ENCODE results near the gene DNAH8. TPM values are rescaled to one million over a fixed set of nuclear protein-coding genes. Genes with fewer than 3 reads are reported as not detected.

The DNAH8 gene
- polyA plus RNA-seq, 3 donors: not detected

GRCh38 chr6:38678178-38678760 is 36.8 kb upstream of the DNAH8 start:
- intact Hi-C loops (cut with micrococcal nuclease): no loop called here
- H3K4me2 ChIP-seq (replicated peaks; ENCODE audit: extremely low read depth, low read length, poor library complexity, severe bottlenecking): no peak overlapping the region
- H3K27me3 ChIP-seq (ENCODE audit: control insufficient read depth in 2 of 2, insufficient read depth in 2 of 2, low read length in 2 of 2): no peaks in the 10 kb centered on the region
- H3K4me3 Mint-ChIP-seq: no peak overlapping the region
- no peaks in the 10 kb centered on the region for H4K20me1 ChIP-seq (ENCODE audit: insufficient read depth, low read length)
- H3K4me3 ChIP-seq (replicated peaks in 1 of 3; ENCODE audit: low read depth in 2 of 3, low read length in 3 of 3): no peak overlapping the region
- H3K27me3 Mint-ChIP-seq (ENCODE audit: low read depth in 3 of 3): peaks cover 0 to 1% (median 1%) of the 10 kb centered on the region in 3 donors
- H3K9me3 ChIP-seq (replicated peaks in 1 of 2; ENCODE audit: control insufficient read depth in 1 of 2, insufficient read depth in 1 of 2, low read length in 2 of 2): peaks cover 0 to 2% of the 10 kb centered on the region in 2 donors
- peaks cover 3 to 24% of the 10 kb centered on the region in 2 donors for H3K36me3 ChIP-seq (replicated peaks in 1 of 2; ENCODE audit: control insufficient read depth in 1 of 2, insufficient read depth in 2 of 2, low read length in 2 of 2)
- H3K27ac Mint-ChIP-seq: peak overlapping the region in 4 of 7 donors; percentile 1 to 25 (median 19)
- H3K36me3 Mint-ChIP-seq: peaks cover 39 to 44% of the 10 kb centered on the region in 2 donors
- H3K4me1 ChIP-seq (ENCODE audit: control insufficient read depth in 1 of 2, insufficient read depth in 2 of 2, low read length in 2 of 2): peaks cover 10 to 16% of the 10 kb centered on the region in 2 donors
- H3K79me2 ChIP-seq (ENCODE audit: insufficient read depth, low read length): no peaks in the 10 kb centered on the region
- whole genome bisulfite sequencing (ENCODE audit: insufficient coverage): 90% methylated on average over 4 of the region's 7 CpGs
- H2AFZ ChIP-seq (ENCODE audit: insufficient read depth, low read depth, low read length, poor library complexity, severe bottlenecking): no peak overlapping the region
- DNase-seq: no peak
- TF ChIP-seq, protein P1, sequence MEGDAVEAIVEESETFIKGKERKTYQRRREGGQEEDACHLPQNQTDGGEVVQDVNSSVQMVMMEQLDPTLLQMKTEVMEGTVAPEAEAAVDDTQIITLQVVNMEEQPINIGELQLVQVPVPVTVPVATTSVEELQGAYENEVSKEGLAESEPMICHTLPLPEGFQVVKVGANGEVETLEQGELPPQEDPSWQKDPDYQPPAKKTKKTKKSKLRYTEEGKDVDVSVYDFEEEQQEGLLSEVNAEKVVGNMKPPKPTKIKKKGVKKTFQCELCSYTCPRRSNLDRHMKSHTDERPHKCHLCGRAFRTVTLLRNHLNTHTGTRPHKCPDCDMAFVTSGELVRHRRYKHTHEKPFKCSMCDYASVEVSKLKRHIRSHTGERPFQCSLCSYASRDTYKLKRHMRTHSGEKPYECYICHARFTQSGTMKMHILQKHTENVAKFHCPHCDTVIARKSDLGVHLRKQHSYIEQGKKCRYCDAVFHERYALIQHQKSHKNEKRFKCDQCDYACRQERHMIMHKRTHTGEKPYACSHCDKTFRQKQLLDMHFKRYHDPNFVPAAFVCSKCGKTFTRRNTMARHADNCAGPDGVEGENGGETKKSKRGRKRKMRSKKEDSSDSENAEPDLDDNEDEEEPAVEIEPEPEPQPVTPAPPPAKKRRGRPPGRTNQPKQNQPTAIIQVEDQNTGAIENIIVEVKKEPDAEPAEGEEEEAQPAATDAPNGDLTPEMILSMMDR (IDR thresholded peaks at IDR 0.05): no peak
- no peak overlapping the region for H3K9ac ChIP-seq (ENCODE audit: insufficient read depth, low read length, poor library complexity, severe bottlenecking)
- peaks cover 35% of the 10 kb centered on the region for H3K4me1 Mint-ChIP-seq
- no peak overlapping the region for H3K27ac ChIP-seq (ENCODE audit: low read depth in 1 of 2, low read length in 2 of 2)
- H3K9me3 Mint-ChIP-seq: peaks cover 0 to 6% (median 0%) of the 10 kb centered on the region in 7 donors

DNA sequence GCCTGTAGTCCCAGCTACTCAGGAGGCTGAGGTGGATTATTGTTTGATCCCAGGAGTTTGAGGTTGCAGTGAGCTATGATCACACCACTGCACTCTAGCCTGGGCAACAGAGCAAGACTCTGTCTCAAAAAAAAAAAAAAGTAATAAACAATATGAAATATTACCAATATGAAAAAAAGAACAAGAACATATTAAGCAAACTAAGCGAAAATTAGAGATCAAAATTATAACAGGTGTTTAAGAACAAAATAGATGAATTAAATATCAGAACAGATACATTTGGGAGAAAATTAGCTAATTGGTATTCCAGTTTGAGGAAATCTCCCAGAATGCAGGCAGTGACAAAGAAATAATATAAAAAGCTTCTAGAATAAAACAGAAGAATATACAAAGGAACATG is 35.4 kb upstream of the DNAH8 start:
- H3K79me2 ChIP-seq (ENCODE audit: insufficient read depth, low read length): no peaks in the 10 kb centered on the region
- WGBS (ENCODE audit: insufficient coverage): no CpG with 5 or more reads among the region's 1 CpG
- H3K4me3 Mint-ChIP-seq: no peak overlapping the region
- peaks cover 27% of the 10 kb centered on the region for H3K4me1 Mint-ChIP-seq
- H3K4me1 ChIP-seq (ENCODE audit: control insufficient read depth in 1 of 2, insufficient read depth in 2 of 2, low read length in 2 of 2): peaks cover 3 to 8% of the 10 kb centered on the region in 2 donors
- no peak overlapping the region for H3K9ac ChIP-seq (ENCODE audit: insufficient read depth, low read length, poor library complexity, severe bottlenecking)
- no peak for DNase-seq
- peaks cover 0 to 1% (median 1%) of the 10 kb centered on the region in 3 donors for H3K27me3 Mint-ChIP-seq (ENCODE audit: low read depth in 3 of 3)
- H3K27ac Mint-ChIP-seq: no peak overlapping the region
- H4K20me1 ChIP-seq (ENCODE audit: insufficient read depth, low read length): no peaks in the 10 kb centered on the region
- intact Hi-C loops (cut with micrococcal nuclease): no loop called here
- no peaks in the 10 kb centered on the region for H3K27me3 ChIP-seq (ENCODE audit: control insufficient read depth in 2 of 2, insufficient read depth in 2 of 2, low read length in 2 of 2)
- no peaks in the 10 kb centered on the region for H3K9me3 ChIP-seq (replicated peaks in 1 of 2; ENCODE audit: control insufficient read depth in 1 of 2, insufficient read depth in 1 of 2, low read length in 2 of 2)
- peaks cover 0 to 2% (median 0%) of the 10 kb centered on the region in 7 donors for H3K9me3 Mint-ChIP-seq
- H3K4me3 ChIP-seq (replicated peaks in 1 of 3; ENCODE audit: low read depth in 2 of 3, low read length in 3 of 3): no peak overlapping the region
- H3K36me3 ChIP-seq (replicated peaks in 1 of 2; ENCODE audit: control insufficient read depth in 1 of 2, insufficient read depth in 2 of 2, low read length in 2 of 2): peaks cover 3 to 34% of the 10 kb centered on the region in 2 donors
- no peak overlapping the region for H3K4me2 ChIP-seq (replicated peaks; ENCODE audit: extremely low read depth, low read length, poor library complexity, severe bottlenecking)
- TF ChIP-seq, protein P1 (IDR thresholded peaks at IDR 0.05): no peak
- H2AFZ ChIP-seq (ENCODE audit: insufficient read depth, low read depth, low read length, poor library complexity, severe bottlenecking): no peak overlapping the region
- H3K36me3 Mint-ChIP-seq: peaks cover 41 to 51% of the 10 kb centered on the region in 2 donors
- no peak overlapping the region for H3K27ac ChIP-seq (ENCODE audit: low read depth in 1 of 2, low read length in 2 of 2)

All from CD14-positive monocyte (primary cell).